ENCODE measurements around the gene NXPE4. TPM values are rescaled to one million over a fixed set of nuclear protein-coding genes. Genes with fewer than 3 reads are reported as not detected.
"Not testable (repeated sequence)": the region's sequence is repeated elsewhere in the genome, so short reads cannot be mapped to it uniquely, and the experiment has no call there.

NXPE4 gene
- total and polyA plus RNA-seq, 2 donors (not counting 1 experiment from before 2014, with no cell fraction given) = not detected

- TF ChIP-seq, protein P1, sequence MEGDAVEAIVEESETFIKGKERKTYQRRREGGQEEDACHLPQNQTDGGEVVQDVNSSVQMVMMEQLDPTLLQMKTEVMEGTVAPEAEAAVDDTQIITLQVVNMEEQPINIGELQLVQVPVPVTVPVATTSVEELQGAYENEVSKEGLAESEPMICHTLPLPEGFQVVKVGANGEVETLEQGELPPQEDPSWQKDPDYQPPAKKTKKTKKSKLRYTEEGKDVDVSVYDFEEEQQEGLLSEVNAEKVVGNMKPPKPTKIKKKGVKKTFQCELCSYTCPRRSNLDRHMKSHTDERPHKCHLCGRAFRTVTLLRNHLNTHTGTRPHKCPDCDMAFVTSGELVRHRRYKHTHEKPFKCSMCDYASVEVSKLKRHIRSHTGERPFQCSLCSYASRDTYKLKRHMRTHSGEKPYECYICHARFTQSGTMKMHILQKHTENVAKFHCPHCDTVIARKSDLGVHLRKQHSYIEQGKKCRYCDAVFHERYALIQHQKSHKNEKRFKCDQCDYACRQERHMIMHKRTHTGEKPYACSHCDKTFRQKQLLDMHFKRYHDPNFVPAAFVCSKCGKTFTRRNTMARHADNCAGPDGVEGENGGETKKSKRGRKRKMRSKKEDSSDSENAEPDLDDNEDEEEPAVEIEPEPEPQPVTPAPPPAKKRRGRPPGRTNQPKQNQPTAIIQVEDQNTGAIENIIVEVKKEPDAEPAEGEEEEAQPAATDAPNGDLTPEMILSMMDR (conservative IDR thresholded peaks at IDR 0.05 in 1 of 2, IDR thresholded peaks at IDR 0.05 in 1 of 2; ENCODE audit: low read depth in 1 of 2, low read length in 2 of 2) = no peak
- TF ChIP-seq EZH2 (IDR thresholded peaks at IDR 0.05; ENCODE audit: low read length, missing control alignments) = no peak
- H3K27ac ChIP-seq (ENCODE audit: insufficient read depth, low read length) = no peak overlapping the region
- DNase-seq (ENCODE audit: low read depth in 2 of 2) = no peak
- no peak overlapping the region for H3K9ac ChIP-seq (ENCODE audit: insufficient read depth, low read length)
- no peaks in the 10 kb centered on the region for H3K27me3 ChIP-seq (ENCODE audit: control insufficient read depth, insufficient read depth, low read length)
- H3K4me3 ChIP-seq (replicated peaks in 1 of 4; ENCODE audit: control extremely low read depth in 1 of 4, insufficient read depth in 1 of 4, low read depth in 3 of 4, low read length in 4 of 4) = no peak overlapping the region
- H2AFZ ChIP-seq (ENCODE audit: low read length) = no peak overlapping the region
- no peaks in the 10 kb centered on the region for H3K4me1 ChIP-seq (ENCODE audit: control insufficient read depth, extremely low read depth, insufficient read depth, low read length)
- no peak overlapping the region for H3K4me2 ChIP-seq (ENCODE audit: extremely low read depth, insufficient read depth, low read length)
- H3K79me2 ChIP-seq (ENCODE audit: control insufficient read depth, insufficient read depth, low read length) = no peaks in the 10 kb centered on the region
- no peaks in the 10 kb centered on the region for H3K36me3 ChIP-seq (ENCODE audit: control insufficient read depth, insufficient read depth, low read length)
- H3K9me3 ChIP-seq (ENCODE audit: control insufficient read depth, insufficient read depth, low read depth, low read length) = no peaks in the 10 kb centered on the region
- no peaks in the 10 kb centered on the region for H4K20me1 ChIP-seq (ENCODE audit: control insufficient read depth, extremely low read depth, insufficient read depth, low read length)
These were observed 20.1 kb upstream of the NXPE4 start for GRCh38 chr11:114615448-114616361.

DNA sequence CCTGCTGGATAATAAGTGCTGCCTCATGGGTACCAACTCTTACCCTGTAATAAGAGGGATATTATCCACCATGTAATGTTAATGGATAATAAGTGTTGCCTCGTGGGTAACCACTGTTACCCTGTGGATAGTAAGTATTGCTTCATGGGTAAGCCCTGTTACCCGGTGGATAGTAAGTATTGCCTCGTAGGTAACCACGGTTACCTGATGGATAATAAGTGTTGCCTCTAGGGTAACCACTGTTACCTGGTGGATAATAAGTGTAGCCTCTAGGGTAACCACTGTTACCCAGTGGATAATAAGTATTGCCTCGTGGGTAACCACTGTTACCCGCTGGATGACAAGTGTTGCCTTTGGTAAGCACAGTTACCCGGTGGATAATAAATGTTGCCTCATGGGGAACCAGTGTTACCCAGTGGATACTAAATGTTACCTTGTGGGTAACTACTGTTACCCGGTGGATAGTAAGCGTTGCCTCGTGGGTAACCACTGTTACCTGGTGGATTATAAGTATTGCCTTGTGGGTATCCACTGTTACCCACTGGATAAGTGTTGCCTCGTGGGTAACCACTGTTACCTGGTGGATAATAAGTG lies 18.6 kb upstream of the NXPE4 start:
- Histone ChIP-seq H2AFZ (ENCODE audit: low read length) (no peak overlapping the region), H3K4me2 (ENCODE audit: extremely low read depth, insufficient read depth, low read length) (no peak overlapping the region), H3K9ac (ENCODE audit: insufficient read depth, low read length) (no peak overlapping the region), H3K27ac (ENCODE audit: insufficient read depth, low read length) (no peak overlapping the region), H3K4me1 (ENCODE audit: control insufficient read depth, extremely low read depth, insufficient read depth, low read length) (no peaks in the 10 kb centered on the region), H3K79me2 (ENCODE audit: control insufficient read depth, insufficient read depth, low read length) (no peaks in the 10 kb centered on the region), H3K4me3 (replicated peaks in 1 of 4; ENCODE audit: control extremely low read depth in 1 of 4, insufficient read depth in 1 of 4, low read depth in 3 of 4, low read length in 4 of 4) (no peak overlapping the region), H3K9me3 (ENCODE audit: control insufficient read depth, insufficient read depth, low read depth, low read length) (no peaks in the 10 kb centered on the region), H3K27me3 (ENCODE audit: control insufficient read depth, insufficient read depth, low read length) (no peaks in the 10 kb centered on the region), H4K20me1 (ENCODE audit: control insufficient read depth, extremely low read depth, insufficient read depth, low read length) (no peaks in the 10 kb centered on the region), H3K36me3 (ENCODE audit: control insufficient read depth, insufficient read depth, low read length) (no peaks in the 10 kb centered on the region)
- TF ChIP-seq, protein P1 (conservative IDR thresholded peaks at IDR 0.05 in 1 of 2, IDR thresholded peaks at IDR 0.05 in 1 of 2; ENCODE audit: low read depth in 1 of 2, low read length in 2 of 2) = no peak
- no peak for TF ChIP-seq EZH2 (IDR thresholded peaks at IDR 0.05; ENCODE audit: low read length, missing control alignments)
- DNase-seq (ENCODE audit: low read depth in 2 of 2) = no peak

DNA sequence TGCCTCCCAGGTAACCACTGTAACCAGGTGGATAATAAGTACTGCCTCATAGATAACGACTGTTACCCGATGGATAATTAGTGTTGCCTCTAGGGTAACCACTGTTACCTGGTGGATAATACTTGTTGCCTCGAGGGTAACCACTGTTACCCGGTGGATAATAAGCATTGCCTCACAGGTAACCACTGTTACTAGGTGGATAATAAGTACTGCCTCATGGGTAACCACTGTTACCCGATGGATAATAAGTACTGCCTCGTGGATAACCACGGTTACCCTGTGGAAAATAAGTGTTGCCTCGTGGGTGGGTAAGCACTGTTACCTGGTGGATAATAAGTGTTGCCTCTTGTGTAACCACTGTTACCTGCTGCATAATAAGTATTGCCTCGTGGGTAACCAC lies 17.5 kb upstream of the NXPE4 start:
- DNase-seq (ENCODE audit: low read depth in 2 of 2); H3K79me2 ChIP-seq (ENCODE audit: control insufficient read depth, insufficient read depth, low read length); H4K20me1 ChIP-seq (ENCODE audit: control insufficient read depth, extremely low read depth, insufficient read depth, low read length); H3K9me3 ChIP-seq (ENCODE audit: control insufficient read depth, insufficient read depth, low read depth, low read length); H3K4me3 ChIP-seq (replicated peaks in 1 of 4; ENCODE audit: control extremely low read depth in 1 of 4, insufficient read depth in 1 of 4, low read depth in 3 of 4, low read length in 4 of 4); H3K4me1 ChIP-seq (ENCODE audit: control insufficient read depth, extremely low read depth, insufficient read depth, low read length); H3K27me3 ChIP-seq (ENCODE audit: control insufficient read depth, insufficient read depth, low read length); H3K4me2 ChIP-seq (ENCODE audit: extremely low read depth, insufficient read depth, low read length); H3K9ac ChIP-seq (ENCODE audit: insufficient read depth, low read length); H2AFZ ChIP-seq (ENCODE audit: low read length); H3K36me3 ChIP-seq (ENCODE audit: control insufficient read depth, insufficient read depth, low read length); H3K27ac ChIP-seq (ENCODE audit: insufficient read depth, low read length): not testable (repeated sequence)

Data from fibroblast of lung (primary cell).